SHP77 treated with DMSO at 0.1 percent for 48 hours (cell line): ENCODE data around the gene ERBB2.
A peak's percentile ranks its signal among the peaks of the same experiment; 100 is the strongest.
"Not testable (repeated sequence)": the region's sequence is repeated elsewhere in the genome, so short reads cannot be mapped to it uniquely, and the experiment has no call there.

Experiments used
- DNase-seq: peaks from one replicate; lab custom pipeline; 2025; lab: John Stamatoyannopoulos, UW

Gene ERBB2

DNA sequence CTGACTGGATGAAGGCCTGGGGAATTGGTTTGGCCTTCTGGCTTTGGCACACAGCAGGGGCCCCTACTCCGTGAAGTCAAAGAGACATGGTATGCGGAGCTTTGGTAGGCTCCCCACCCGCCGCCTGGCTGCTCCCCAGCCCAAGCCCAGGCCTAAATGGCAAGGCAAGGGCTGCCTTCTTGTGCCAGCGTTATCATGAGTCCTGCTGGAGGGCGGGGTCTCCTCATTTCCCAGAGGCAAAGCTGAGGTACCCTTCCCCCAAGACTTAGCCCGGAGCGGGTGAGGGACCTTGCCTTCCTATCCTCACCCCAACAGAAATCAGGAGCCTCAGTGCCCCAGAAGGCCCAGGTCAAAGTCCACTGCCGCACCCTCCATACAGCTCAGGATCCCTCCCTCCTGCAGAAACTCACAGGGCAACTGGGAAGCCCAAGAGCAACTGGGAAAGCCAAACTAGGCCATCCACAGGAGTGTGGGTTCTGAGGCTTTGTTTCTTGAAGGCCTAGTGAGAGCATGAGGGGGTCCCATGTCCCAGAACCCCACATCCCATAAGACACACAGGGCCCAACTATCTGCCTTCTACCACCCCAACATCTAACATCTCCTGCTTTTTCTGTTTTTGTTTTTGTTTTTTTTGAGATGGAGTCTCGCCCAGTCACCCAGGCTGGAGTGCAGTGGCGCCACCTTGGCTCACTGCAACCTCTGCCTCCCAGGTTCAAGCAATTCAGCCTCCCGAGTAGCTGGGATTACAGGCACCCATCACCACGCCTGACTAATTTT, 21.3 kb upstream of the ERBB2 start:
- DNase-seq: no peak

GRCh38 chr17:39679521-39680192, 20.2 kb upstream of the ERBB2 start:
- DNase-seq: no peak

DNA sequence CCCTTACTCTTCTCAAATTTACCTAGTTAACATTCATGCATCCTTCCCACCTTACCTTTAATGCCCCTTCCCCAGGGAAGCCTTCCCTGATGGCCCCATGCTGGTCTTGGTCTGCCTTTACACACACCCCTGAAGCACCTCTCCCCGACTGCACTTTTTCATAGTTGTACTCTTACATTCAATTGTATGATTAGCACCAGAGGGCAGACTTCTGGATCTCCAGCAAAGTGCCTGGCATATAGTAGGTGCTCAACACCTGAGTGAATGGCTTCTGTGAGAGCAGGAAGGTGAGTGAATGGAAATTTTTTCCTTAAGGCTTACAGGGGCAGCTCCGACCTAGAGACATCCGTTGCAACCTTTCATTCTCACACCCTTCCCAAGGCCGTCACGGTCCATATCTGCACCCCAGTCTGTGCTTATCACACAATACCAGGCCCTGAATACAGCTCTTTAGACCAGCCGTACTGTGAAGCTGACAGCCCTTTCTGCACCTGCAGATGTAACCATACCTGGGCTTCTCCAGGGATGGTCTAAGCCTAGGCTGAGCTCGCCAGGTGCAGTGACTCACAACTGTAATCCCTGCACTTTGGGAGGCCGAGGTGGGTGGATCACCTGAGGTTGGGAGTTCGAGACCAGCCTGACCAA, 16.4 kb upstream of the ERBB2 start:
- no peak for DNase-seq

DNA sequence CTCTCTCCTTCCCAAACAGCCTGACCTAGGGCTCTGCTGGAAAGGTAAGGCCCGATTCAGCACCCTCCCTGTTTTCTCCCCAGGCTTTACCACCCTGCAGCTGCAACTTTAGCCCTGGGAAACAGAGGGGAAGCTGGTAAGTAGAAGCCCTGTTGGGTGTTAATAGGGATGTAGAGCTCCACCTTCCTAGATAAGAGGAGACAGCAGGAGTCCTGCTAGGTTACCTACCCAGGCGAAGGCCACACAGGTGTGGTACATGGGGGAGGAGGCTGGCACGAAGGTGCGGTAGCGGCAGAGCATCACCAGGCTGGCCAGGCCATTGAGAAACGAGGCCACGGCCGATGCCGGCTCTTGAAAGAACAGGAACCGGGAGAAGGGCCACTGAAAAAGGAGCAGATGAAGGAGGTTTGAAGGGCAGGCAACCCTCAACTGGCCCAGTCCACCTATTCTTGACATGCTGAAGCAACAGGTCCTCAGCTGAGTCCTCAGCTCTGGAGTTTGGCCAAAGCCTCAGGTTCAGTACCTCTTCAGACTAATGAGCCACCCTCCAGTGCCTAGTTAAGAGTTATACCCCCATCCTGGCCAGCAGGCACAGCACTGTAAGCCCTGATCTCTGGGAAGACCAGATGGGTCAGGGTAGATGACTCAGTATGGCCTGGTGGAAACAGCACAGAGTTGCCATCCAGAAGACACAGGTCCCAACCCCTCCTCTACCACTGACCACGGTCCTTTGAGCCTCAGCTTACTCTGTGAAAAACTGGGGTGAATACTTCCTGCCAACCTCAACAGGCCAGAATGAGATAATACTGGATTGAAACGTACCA, 15.3 kb upstream of the ERBB2 start:
- no peak for DNase-seq

DNA sequence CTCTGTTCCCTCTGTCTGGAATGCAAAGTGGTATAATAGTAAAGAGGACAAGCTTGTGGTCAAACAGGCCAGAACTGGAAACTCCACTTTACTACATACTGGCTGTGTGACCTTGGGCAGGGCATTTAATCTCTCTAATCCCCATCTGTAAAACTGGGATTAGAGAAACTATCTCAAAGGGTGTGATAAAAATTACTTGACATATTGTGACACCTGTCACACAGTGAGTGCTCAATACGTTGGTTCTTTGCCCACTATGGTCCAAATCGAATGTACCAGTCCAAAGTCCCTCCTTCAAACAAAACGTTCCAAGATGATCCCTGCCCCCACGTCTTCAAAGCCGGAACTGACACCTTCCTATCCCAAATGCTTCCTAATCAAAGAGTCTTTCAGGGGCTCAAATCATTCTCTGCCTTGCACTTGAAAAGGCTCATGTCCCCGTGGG, 12.7 kb upstream of the ERBB2 start:
- DNase-seq: no peak

GRCh38 chr17:39687546-39688474, 12.1 kb upstream of the ERBB2 start, which contains the start of gene PGAP3:
Gene PGAP3 (minus strand): TSS chr17:39688057. CDS start chr17:39688014, 43 bp downstream.
- DNase-seq: peak; percentile 89

- DNase-seq: no peak
These were observed 11.4 kb upstream of the ERBB2 start for GRCh38 chr17:39688475-39688835.

GRCh38 chr17:39688945-39689344, 10.9 kb upstream of the ERBB2 start:
- no peak for DNase-seq

DNA sequence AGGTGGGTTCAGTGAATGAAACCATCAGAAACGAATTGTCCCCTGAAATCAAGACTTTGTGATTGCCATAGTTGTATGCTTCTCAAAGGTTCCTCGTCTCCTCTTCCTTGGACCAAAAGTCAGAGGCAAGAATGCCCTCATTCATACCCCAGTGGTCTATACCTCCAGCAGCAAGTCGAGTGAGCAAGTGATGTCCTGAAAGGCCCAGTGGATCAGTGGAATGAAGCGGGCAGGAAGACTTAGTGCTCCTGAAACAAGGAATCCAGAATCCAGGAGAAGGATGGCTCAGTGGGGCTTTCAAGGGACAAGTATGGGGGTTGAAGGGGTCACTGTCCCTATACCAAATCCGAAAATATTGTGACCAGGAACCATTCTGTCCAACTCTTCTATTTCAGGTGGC, 5.3 kb upstream of the ERBB2 start:
- no peak for DNase-seq

- DNase-seq: no peak
These were observed 4.8 kb upstream of the ERBB2 start for GRCh38 chr17:39695089-39695474.

DNA sequence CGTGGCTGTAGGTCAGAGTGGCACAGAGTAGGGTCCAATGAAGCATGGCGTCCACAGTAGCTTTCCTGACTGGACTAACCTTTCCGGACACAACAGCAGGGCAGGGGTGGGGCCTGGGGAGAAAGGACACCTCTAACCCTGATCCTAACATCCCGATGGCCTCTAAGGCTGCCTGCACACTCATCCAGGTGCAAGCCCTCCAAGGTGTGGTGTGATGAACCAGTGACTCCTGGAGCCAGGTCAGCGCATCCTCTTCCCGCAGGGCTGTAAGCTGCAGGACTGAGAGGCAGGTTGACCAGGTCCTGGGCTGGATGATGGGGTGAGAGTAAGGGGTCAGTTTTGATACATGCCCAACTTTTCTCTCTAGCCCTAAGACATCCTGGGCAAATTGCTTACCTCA, 3.1 kb upstream of the ERBB2 start:
- DNase-seq: no peak

DNA sequence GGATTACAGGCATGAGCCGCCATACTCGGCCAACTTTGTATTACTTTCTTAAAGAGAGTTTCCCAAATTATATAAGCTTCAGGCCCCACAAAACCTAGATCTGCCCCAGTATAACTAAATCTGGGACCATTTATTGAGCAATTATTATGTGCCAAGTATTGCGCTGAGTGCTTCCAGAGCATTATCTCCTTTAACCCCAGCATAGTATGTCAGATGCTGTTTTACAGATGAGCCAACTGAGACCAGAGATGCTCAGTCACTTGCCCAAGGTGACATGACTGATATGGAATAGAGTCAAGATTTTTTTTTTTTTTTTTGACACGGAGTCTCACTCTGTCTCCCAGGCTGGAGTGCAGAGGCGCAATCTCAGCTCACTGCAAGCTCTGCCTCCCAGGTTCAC, 1.9 kb upstream of the ERBB2 start:
- DNase-seq: no peak

GRCh38 chr17:39699157-39699817, 577 bp upstream of the ERBB2 start:
- not testable (repeated sequence) for DNase-seq

GRCh38 chr17:39700148-39700987, 504 bp downstream of the ERBB2 start:
- DNase-seq: no peak

DNA sequence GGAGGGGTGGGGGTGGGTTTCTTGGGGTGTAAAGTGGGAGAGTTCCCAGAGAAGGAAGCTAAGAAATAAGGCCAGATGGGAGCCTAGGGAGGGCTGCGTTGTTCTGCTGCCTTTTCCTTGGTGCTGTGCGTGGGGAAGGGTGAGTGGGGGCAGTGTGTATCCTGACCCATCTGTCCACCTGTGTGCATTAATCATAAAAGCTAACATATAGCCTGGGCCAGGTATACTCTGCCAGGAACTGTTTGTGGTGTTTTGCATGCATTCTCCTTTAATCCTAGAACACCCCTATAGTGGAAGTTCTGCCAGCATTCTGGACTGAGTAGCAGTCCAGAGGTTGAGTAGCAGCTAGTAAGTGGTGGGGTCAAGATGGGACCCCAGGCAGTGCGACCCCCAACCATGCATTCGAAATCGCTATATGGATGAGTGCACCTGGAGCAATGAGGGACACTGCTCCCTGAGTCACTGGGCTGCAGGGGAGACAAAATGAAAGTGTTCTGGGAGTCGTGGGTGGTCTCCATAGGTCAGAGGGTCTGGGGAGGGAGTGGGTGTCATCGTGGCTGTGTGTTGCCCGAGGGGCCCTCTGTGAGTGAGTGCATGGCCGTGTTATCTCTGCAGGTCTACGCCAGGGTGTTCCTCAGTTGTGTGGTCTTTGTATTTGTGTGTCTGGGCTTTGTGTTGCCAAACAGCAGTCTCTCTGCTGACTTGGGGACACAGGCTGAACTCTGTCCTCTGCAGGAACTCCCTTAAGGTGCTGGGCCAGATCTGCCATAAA, 1.3 kb downstream of the ERBB2 start:
- no peak for DNase-seq

DNA sequence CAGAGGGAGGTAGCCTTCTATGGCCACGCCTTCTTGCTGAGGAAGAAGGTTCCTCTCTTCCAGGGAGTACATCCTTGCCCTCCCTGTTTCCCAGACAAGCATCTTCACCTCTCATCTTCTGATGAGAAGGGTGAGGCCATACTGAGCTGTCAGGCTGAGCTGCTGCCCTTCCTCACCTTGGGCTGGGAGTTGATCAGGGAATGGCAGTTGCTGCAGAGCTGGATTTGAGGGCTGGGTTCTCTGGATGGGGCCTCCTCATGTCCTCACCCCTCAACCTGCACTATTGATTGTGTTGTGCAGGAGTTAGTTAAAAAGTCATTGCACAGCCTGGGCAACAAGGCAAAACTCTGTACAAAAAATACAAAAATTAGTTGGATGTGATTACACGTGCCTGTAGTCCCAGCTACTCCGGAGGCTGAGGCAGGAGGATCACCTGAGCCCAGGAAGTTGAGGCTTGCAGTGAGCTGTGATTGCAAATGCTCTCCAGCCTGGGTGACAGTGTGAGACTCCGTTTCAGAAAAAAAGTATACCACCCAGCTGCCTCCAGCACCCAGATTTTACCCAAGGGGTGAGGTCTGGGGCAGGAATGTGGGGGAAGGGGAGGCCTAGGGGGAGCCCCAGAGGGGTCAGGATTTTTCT, 2.0 kb downstream of the ERBB2 start:
- DNase-seq: no peak

DNA sequence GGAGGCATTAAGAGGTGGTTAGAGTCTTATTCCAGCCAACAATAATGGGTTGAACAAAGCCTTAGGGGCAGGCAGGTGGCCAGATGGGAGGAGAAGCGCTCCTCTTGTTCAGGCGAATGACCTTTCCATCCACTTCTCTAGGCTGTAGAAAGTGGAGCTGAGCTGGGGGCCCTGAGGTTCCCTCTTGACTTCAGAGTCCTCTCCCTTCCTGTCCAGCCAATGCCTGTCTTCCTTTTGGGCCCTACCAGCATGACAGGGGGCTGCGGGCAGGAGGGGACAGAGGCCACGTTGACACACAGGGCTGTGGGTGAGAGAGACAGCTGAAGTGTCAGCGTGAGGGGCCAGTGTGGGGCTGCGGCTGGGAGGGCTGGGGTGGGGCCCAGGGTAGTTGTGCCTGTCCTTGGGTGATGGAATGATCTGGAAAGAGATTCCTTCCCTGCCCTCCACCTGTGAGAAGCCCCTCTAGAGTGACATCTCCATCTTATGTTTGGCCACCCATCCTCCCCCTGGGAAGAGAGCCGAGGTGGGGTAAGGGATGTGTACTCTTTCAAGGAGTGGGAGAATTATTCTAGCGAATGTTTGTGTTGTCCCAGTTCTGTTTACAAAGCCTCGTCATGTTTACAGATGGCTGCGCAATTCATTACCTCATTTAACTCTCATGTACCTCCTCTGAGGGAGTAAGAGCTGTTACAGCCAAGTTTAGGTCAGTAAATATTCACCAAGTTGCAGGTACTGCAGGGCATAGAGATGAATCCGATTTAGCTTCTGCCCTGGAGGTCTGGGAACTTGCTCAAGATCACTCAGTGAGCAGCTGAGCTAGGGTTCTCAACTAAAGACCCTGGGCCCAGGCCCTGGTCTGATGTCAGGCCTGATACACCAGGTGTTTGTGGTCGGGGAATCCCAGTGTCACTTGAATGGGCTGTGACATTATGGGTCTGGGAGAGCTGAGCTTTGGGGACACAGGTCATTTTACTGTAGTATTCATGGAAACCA, 3.3 kb downstream of the ERBB2 start:
- no peak for DNase-seq
